OCI-LY1 (cell line): ENCODE data around the gene MCC.

ENCODE experiments used
- H2AFZ ChIP-seq: fragments of 200-600 bp; sonication (generic), shearing (Covaris generic); 2 replicates; pipeline ENCODE4 v1.6.0; 2014; ENCODE audit warnings: antibody characterized with exemption, mild to moderate bottlenecking, low read length
- H3F3A ChIP-seq: fragments of 200-600 bp; sonication (generic), shearing (Covaris generic); 2 replicates; pipeline ENCODE4 v1.6.0; 2014; ENCODE audit warnings: mild to moderate bottlenecking, antibody characterized with exemption, low read length, moderate library complexity; ENCODE audit not compliant: insufficient read depth
- H3K27ac ChIP-seq: fragments of 200-600 bp; sonication (generic); 2 replicates; pipeline ENCODE4 v1.5.1; 2014; ENCODE audit warnings: low read length, mixed run types, mild to moderate bottlenecking, low read depth; ENCODE audit not compliant: poor library complexity, severe bottlenecking
- H3K27me3 ChIP-seq: fragments of 200-600 bp; sonication (generic); 2 replicates; pipeline ENCODE4 v1.6.0; 2014; ENCODE audit warnings: antibody characterized with exemption, mild to moderate bottlenecking, low read length, moderate library complexity; ENCODE audit not compliant: insufficient read depth
- H3K36me3 ChIP-seq: fragments of 200-600 bp; sonication (generic); 2 replicates; pipeline ENCODE4 v1.6.1; 2014; ENCODE audit warnings: mild to moderate bottlenecking, antibody characterized with exemption, low read length, moderate library complexity, mixed read lengths; ENCODE audit not compliant: insufficient read depth
- H3K4me1 ChIP-seq: fragments of 200-600 bp; sonication (generic); 2 replicates; pipeline ENCODE4 v1.5.1; 2014; ENCODE audit warnings: mild to moderate bottlenecking, low read length, moderate library complexity; ENCODE audit not compliant: insufficient read depth, severe bottlenecking
- H3K4me2 ChIP-seq: fragments of 200-600 bp; sonication (generic), shearing (Covaris generic); 2 replicates; pipeline ENCODE4 v1.6.1; 2014; ENCODE audit warnings: low read length
- H3K4me3 ChIP-seq: fragments of 200-600 bp; sonication (generic); 2 replicates; pipeline ENCODE4 v1.5.1; 2014; ENCODE audit warnings: low read length, low read depth, mild to moderate bottlenecking, mixed read lengths; ENCODE audit not compliant: poor library complexity, severe bottlenecking
- H3K79me2 ChIP-seq: fragments of 200-600 bp; shearing (Covaris generic); 2 replicates; pipeline ENCODE4 v1.6.1; 2016; ENCODE audit warnings: mixed run types, low read length, mixed read lengths; ENCODE audit not compliant: insufficient read depth
- H3K9ac ChIP-seq: fragments of 200-600 bp; sonication (generic), shearing (Covaris generic); 2 replicates; pipeline ENCODE4 v1.6.1; 2014; ENCODE audit warnings: mild to moderate bottlenecking, low read length, mixed read lengths
- H3K9me2 ChIP-seq: fragments of 200-600 bp; sonication (generic), shearing (Covaris generic); 2 replicates; pipeline ENCODE4 v1.6.1; 2014; ENCODE audit warnings: low read depth, mild to moderate bottlenecking, low read length, mixed read lengths
- H3K9me3 ChIP-seq: fragments of 200-600 bp; shearing (Covaris generic); 2 replicates; pipeline ENCODE4 v1.6.1; 2014; ENCODE audit warnings: low read length, mixed read lengths
- H4K20me1 ChIP-seq: fragments of 200-600 bp; sonication (generic), shearing (Covaris generic); 2 replicates; pipeline ENCODE4 v1.6.0; 2016; ENCODE audit warnings: mild to moderate bottlenecking, low read length; ENCODE audit not compliant: insufficient read depth
- CTCF ChIP-seq: fragments of 200-600 bp; sonication (generic), shearing (Covaris generic); IDR thresholded peaks from 2 replicates; pipeline ENCODE4 v1.5.1; 2017; ENCODE audit warnings: mild to moderate bottlenecking, antibody characterized with exemption, low read length, moderate library complexity, mixed read lengths
- EZH2 ChIP-seq: fragments of 200-600 bp; sonication (generic), shearing (Covaris generic); IDR thresholded peaks from 2 replicates; pipeline ENCODE4 v1.8.0; 2017; ENCODE audit warnings: borderline replicate concordance, mixed run types, mild to moderate bottlenecking, antibody characterized with exemption, low read length, moderate library complexity, mixed read lengths

MCC gene

GRCh38 chr5:112983363-112983762, 504.9 kb downstream of the MCC start:
- Histone ChIP-seq H3K9me3 (no peaks in the 10 kb centered on the region), H3K79me2 (peaks cover 98% of the 10 kb centered on the region), H3K27ac (no peak overlapping the region), H3K4me2 (no peak overlapping the region), H3K9ac (no peak overlapping the region), H3K27me3 (no peaks in the 10 kb centered on the region), H3F3A (no peaks in the 10 kb centered on the region), H2AFZ (no peak overlapping the region), H3K4me1 (peaks cover 26% of the 10 kb centered on the region), H4K20me1 (no peaks in the 10 kb centered on the region), H3K9me2 (no peaks in the 10 kb centered on the region), H3K36me3 (peaks cover 50% of the 10 kb centered on the region), H3K4me3 (no peak overlapping the region)
- no peak for TF ChIP-seq CTCF
- TF ChIP-seq EZH2 = no peak

GRCh38 chr5:112979723-112980122, 508.5 kb downstream of the MCC start:
- Histone ChIP-seq H3K9ac (peak overlapping the region; percentile 57), H3K4me1 (peaks cover 40% of the 10 kb centered on the region), H3K4me2 (peak overlapping the region; percentile 85), H2AFZ (no peak overlapping the region), H3K27me3 (no peaks in the 10 kb centered on the region), H3K27ac (peak overlapping the region; percentile 16), H3K79me2 (peaks cover 78% of the 10 kb centered on the region), H4K20me1 (no peaks in the 10 kb centered on the region), H3K36me3 (peaks cover 43% of the 10 kb centered on the region), H3F3A (no peaks in the 10 kb centered on the region), H3K9me2 (no peaks in the 10 kb centered on the region), H3K9me3 (no peaks in the 10 kb centered on the region), H3K4me3 (peak overlapping the region; percentile 94)
- no peak for TF ChIP-seq EZH2

- H3K9ac ChIP-seq = peak overlapping the region; percentile 57; the same call in 1 of the 2 replicates
- H3K79me2 ChIP-seq = peaks cover 69% of the 10 kb centered on the region
- H3K9me2 ChIP-seq = no peaks in the 10 kb centered on the region
- peak overlapping the region; percentile 94 for H3K4me3 ChIP-seq
- no peak overlapping the region for H3K27ac ChIP-seq
- peaks cover 40% of the 10 kb centered on the region for H3K4me1 ChIP-seq
- H4K20me1 ChIP-seq = no peaks in the 10 kb centered on the region
- H3K9me3 ChIP-seq = no peaks in the 10 kb centered on the region
- H2AFZ ChIP-seq = no peak overlapping the region
- H3K36me3 ChIP-seq = peaks cover 38% of the 10 kb centered on the region
- no peak for TF ChIP-seq EZH2
- H3F3A ChIP-seq = no peaks in the 10 kb centered on the region
- no peaks in the 10 kb centered on the region for H3K27me3 ChIP-seq
- peak overlapping the region; percentile 85 for H3K4me2 ChIP-seq
Observed at GRCh38 chr5:112978836-112979235, 509.4 kb downstream of the MCC start.

GRCh38 chr5:112977440-112977861, 510.8 kb downstream of the MCC start:
- Histone ChIP-seq H3K36me3 (peaks cover 24% of the 10 kb centered on the region), H3K9ac (peak overlapping the region; percentile 94), H3K27ac (peak overlapping the region; percentile 65), H3K9me3 (no peaks in the 10 kb centered on the region), H2AFZ (no peak overlapping the region), H4K20me1 (no peaks in the 10 kb centered on the region), H3K9me2 (no peaks in the 10 kb centered on the region), H3F3A (no peaks in the 10 kb centered on the region), H3K27me3 (no peaks in the 10 kb centered on the region), H3K4me2 (peak overlapping the region; percentile 85), H3K4me1 (peaks cover 40% of the 10 kb centered on the region), H3K4me3 (peak overlapping the region; percentile 94), H3K79me2 (peaks cover 56% of the 10 kb centered on the region)
- TF ChIP-seq EZH2 = no peak
- TF ChIP-seq CTCF = no peak
